ENCODE measurements around the gene BEST4.
A peak's percentile ranks its signal among the peaks of the same experiment; 100 is the strongest.

Gene BEST4

DNA sequence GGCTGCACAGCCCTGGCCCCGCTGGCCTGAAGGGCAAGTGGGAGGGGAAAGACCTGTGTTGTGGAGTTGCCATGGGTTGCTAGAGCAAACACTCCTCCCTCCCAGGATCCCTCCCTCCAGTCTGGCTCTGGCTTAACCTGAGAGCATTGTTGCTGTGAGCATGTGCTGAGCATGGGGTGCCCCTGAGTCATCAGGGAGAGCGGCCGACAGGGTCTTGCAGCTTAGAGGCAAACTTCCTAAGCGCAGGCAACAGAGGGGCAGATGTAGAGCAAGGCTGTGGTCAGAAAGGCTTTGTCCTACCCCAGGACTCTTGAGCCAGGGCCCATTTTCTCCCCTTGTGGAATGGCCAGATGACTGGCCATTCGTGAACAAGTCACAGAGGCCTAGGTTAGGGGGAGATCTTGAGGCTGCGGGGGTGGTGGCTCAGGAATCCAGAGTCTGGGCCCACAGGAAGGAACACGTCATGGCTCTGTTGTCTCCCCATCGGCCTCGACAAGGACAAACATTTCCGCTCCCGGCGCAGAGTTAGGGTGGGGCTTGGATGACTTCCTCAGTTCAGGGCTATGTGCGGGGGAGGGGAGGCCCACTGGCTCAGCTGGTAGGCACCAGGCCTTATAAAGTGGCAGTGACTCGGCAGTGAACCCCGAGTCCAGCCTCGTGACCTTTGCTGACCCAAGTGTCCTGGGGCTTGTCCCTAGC lies 19.5 kb upstream of the BEST4 start (continued):
- TF ChIP-seq AEBP2 (tag by site-specific recombination; IDR thresholded peaks at IDR 0.05; ENCODE audit: borderline replicate concordance): no peak
- no peak for TF ChIP-seq KLF16 (tag by site-specific recombination; IDR thresholded peaks at IDR 0.05)
- peak; percentile 89 for TF ChIP-seq ZNF629 (tag by site-specific recombination; IDR thresholded peaks at IDR 0.05)
- TF ChIP-seq ZNF10 (tag by site-specific recombination; IDR thresholded peaks at IDR 0.05): no peak
- TF ChIP-seq ZFP69B (tag by site-specific recombination; IDR thresholded peaks at IDR 0.05): peak; percentile 99
- TF ChIP-seq PRDM1 (tag by site-specific recombination; IDR thresholded peaks at IDR 0.05): 0 out of 2 replicates have a peak, but pooled peaks have one; percentile 45
- no peak for TF ChIP-seq ZNF202 (tag by site-specific recombination; IDR thresholded peaks at IDR 0.05; ENCODE audit: borderline replicate concordance)
- TF ChIP-seq ZNF639 (tag by site-specific recombination; IDR thresholded peaks at IDR 0.05): 0 out of 2 replicates have a peak, but pooled peaks have one; percentile 15
- TF ChIP-seq ZNF366 (tag by site-specific recombination; conservative IDR thresholded peaks at IDR 0.05): peak; percentile 89
- no peak for TF ChIP-seq ZNF132 (tag by site-specific recombination; IDR thresholded peaks at IDR 0.05; ENCODE audit: borderline replicate concordance)
- TF ChIP-seq SP7 (tag by site-specific recombination; IDR thresholded peaks at IDR 0.05): peak; percentile 71
- peak; percentile 75 for TF ChIP-seq ZFHX2 (tag by site-specific recombination; conservative IDR thresholded peaks at IDR 0.05)
- peak; percentile 58 for TF ChIP-seq KLF1 (tag by site-specific recombination; IDR thresholded peaks at IDR 0.05)
- TF ChIP-seq GLIS1 (tag by site-specific recombination; IDR thresholded peaks at IDR 0.05): peak; percentile 77

- Histone ChIP-seq H3K4me3 (ENCODE audit: low read depth, low read length) (peak within 1 kb of the TSS; percentile 1), H3K27ac (ENCODE audit: extremely low read depth, low read depth, low read length) (peak within 1 kb of the TSS; percentile 72), H3K9me3 (ENCODE audit: control insufficient read depth, insufficient read depth, low read depth, low read length) (no peaks in the 10 kb centered on the region), H3K4me1 (ENCODE audit: control insufficient read depth, insufficient read depth, low read length) (peaks cover 19% of the 10 kb centered on the region), H3K36me3 (ENCODE audit: control insufficient read depth in 2 of 2, insufficient read depth in 1 of 2, low read length in 2 of 2) (peaks cover 0 to 57% of the 10 kb centered on the region in 2 experiments; a peak in 1 of 3 replicates)
- ChIA-PET POLR2A (interaction anchor here (1.0 to 4.0 kb wide), 4 partner anchors 13 to 496 kb away, joined by 5 to 84 read pairs (median 10); partner anchors contain the start of genes PTCH2 and RPS8), CTCF (interaction anchor here (0.9 to 1.5 kb wide), 2 partner anchors 29 to 537 kb away, joined by 3 to 5 read pairs; no protein-coding TSS in a partner anchor)
- TF ChIP-seq, protein P1, sequence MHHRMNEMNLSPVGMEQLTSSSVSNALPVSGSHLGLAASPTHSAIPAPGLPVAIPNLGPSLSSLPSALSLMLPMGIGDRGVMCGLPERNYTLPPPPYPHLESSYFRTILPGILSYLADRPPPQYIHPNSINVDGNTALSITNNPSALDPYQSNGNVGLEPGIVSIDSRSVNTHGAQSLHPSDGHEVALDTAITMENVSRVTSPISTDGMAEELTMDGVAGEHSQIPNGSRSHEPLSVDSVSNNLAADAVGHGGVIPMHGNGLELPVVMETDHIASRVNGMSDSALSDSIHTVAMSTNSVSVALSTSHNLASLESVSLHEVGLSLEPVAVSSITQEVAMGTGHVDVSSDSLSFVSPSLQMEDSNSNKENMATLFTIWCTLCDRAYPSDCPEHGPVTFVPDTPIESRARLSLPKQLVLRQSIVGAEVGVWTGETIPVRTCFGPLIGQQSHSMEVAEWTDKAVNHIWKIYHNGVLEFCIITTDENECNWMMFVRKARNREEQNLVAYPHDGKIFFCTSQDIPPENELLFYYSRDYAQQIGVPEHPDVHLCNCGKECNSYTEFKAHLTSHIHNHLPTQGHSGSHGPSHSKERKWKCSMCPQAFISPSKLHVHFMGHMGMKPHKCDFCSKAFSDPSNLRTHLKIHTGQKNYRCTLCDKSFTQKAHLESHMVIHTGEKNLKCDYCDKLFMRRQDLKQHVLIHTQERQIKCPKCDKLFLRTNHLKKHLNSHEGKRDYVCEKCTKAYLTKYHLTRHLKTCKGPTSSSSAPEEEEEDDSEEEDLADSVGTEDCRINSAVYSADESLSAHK (tag by site-specific recombination; IDR thresholded peaks at IDR 0.05): peak; percentile 17; the same call in 1 of the 2 replicates
- TF ChIP-seq ZNF561 (tag by site-specific recombination; IDR thresholded peaks at IDR 0.05; ENCODE audit: borderline replicate concordance): no peak
- TF ChIP-seq BCL11B (tag by site-specific recombination; IDR thresholded peaks at IDR 0.05; ENCODE audit: low read depth): peak; percentile 62; the same call in 1 of the 2 replicates
- TF ChIP-seq, protein P2, sequence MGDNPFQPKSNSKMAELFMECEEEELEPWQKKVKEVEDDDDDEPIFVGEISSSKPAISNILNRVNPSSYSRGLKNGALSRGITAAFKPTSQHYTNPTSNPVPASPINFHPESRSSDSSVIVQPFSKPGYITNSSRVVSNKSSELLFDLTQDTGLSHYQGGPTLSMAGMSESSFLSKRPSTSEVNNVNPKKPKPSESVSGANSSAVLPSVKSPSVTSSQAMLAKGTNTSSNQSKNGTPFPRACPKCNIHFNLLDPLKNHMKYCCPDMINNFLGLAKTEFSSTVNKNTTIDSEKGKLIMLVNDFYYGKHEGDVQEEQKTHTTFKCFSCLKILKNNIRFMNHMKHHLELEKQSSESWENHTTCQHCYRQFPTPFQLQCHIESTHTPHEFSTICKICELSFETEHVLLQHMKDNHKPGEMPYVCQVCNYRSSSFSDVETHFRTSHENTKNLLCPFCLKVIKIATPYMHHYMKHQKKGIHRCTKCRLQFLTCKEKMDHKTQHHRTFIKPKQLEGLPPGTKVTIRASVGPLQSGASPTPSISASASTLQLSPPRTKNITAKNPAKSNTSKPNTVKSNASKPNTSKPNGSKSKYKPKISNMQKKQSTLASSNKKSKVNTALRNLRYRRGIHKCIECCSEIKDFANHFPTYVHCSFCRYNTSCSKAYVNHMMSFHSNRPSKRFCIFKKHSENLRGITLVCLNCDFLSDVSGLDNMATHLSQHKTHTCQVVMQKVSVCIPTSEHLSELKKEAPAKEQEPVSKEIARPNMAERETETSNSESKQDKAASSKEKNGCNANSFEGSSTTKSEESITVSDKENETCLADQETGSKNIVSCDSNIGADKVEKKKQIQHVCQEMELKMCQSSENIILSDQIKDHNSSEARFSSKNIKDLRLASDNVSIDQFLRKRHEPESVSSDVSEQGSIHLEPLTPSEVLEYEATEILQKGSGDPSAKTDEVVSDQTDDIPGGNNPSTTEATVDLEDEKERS (tag by site-specific recombination; IDR thresholded peaks at IDR 0.05): no peak
- peak; percentile 11; the same call in 1 of the 2 replicates for TF ChIP-seq PRDM10 (tag by site-specific recombination; IDR thresholded peaks at IDR 0.05)
- TF ChIP-seq ZFP3 (tag by site-specific recombination; IDR thresholded peaks at IDR 0.05; ENCODE audit: low read depth): no peak
- TF ChIP-seq ZNF394 (tag by site-specific recombination; IDR thresholded peaks at IDR 0.05; ENCODE audit: borderline replicate concordance): 0 out of 2 replicates have a peak, but pooled peaks have one; percentile 7
Observed at GRCh38 chr1:44806704-44807363, 18.9 kb upstream of the BEST4 start, which contains the start of gene DYNLT4. TSS of gene DYNLT4 (minus strand) at chr1:44807351. CDS start at chr1:44806668, 683 bp downstream.

Measured in HEK293 (cell line).